HG03039 (cell line): ENCODE data around the gene BAG5.
"Not testable (repeated sequence)": the region's sequence is repeated elsewhere in the genome, so short reads cannot be mapped to it uniquely, and the experiment has no call there.

Experiments used
- ATAC-seq: cut with Tn5 transposase; IDR thresholded peaks from one replicate; pipeline ENCODE4 v1.9.1; 2021; ENCODE audit warnings: mild to moderate bottlenecking, moderate library complexity; ENCODE audit not compliant: unreplicated experiment

The BAG5 gene, protein sequence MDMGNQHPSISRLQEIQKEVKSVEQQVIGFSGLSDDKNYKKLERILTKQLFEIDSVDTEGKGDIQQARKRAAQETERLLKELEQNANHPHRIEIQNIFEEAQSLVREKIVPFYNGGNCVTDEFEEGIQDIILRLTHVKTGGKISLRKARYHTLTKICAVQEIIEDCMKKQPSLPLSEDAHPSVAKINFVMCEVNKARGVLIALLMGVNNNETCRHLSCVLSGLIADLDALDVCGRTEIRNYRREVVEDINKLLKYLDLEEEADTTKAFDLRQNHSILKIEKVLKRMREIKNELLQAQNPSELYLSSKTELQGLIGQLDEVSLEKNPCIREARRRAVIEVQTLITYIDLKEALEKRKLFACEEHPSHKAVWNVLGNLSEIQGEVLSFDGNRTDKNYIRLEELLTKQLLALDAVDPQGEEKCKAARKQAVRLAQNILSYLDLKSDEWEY

GRCh38 chr14:103562429-103563225 lies at the start of gene BAG5, which contains the start of gene COA8:
Gene BAG5, minus strand, starts transcription at chr14:103562657. Its CDS starts 1,493 bp downstream, at chr14:103561164.
Gene COA8, plus strand, starts transcription at chr14:103562960. Its CDS starts 42 bp downstream, at chr14:103563002.
- peak; percentile 65 for ATAC-seq

DNA sequence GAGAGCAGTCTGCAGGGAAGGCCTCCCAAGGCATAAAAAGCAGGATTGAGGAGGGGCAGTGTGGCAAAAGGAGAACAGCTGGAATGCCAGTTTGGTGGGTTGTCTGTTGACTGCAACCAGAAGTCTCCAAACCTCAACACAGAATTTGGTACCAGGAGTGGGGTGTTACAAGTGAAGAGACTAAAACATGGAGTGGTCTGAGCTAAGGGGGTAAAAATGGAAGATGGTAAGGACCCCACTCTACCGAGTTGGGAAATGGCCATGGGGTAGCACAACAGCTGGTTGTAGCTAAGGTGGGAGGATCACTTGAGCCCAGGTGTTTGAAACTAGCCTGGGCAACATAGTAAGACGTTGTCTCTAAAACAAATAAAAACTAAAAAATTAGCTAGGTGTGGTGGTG lies 48.8 kb upstream of the BAG5 start:
- no peak for ATAC-seq

DNA sequence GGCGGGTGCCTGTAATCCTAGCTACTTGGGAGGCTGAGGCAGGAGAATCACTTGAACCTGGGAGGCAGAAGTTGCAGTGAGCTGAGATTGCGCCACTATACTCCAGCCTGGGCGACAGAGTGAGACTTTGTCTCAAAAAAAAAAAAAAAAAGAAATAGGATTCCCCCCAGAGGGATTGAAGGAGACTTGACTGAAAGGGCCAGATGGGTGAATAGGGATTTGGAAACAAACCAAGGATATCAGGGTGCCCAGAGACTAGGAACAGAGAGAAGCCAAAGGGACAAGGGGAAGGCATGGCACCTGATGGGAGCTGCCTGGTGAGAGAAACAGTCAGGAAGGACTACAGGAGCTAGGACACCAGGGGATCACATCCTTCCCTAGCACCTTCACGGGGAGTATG lies 46.6 kb upstream of the BAG5 start:
- not testable (repeated sequence) for ATAC-seq

DNA sequence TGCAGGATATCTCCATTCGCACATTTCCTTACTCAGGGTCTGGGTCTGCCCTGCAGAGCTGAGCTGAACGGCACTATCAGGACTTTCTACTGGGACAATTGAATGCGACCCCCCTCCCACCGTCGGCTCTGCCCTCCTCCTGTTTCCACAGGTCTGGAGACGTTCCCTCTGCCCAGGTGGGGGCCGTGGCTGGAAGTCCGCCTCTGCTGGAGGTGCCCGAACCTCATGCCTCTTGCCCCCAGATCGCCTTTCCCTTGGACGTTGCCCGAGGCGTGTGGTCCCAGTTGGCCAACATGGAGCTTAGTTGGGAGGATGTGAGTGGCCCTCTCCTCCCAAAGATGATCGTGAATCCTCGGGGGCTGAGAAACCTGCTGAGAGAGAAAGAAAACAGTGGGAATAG lies 45.4 kb upstream of the BAG5 start:
- ATAC-seq: no peak

GRCh38 chr14:103606963-103607668 lies 44.7 kb upstream of the BAG5 start:
- ATAC-seq: no peak

DNA sequence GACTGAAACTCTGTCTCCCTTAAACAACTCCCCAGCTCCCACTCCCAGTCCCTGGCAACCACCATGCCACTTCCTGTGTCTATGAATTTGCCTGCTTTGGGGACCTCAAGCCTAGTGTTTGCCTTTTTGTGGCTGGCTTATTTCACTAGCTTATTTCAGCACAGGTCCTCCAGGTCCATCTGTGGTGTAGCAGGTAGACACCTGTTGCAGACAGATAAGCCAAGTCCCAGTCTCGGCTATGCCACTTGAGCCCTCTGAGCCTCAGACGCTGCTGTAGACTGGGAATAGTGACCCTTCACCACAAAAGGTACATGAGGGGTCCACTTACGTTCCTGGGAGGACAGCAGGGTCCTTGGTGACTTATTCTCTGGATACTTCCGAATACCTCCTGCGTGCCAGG lies 42.2 kb upstream of the BAG5 start:
- no peak for ATAC-seq

DNA sequence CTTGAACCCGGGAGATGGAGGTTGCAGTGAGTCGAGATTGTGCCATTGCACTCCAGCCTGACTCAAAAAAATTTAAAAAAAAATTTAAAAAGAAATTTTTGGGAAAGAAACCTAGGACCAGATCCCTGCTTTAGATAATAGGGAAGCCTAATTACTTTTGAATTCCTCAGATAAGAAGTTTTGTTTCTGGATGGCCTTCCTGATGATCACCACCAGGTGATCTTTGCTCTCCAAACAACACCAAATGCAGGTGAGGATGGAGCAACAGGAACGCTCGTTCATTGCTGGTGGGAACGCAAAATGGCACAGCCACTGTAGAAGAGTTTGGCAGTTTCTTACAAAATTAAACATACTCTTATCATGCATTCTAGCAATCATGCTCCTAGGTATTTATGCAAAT lies 38.0 kb upstream of the BAG5 start:
- no peak for ATAC-seq

DNA sequence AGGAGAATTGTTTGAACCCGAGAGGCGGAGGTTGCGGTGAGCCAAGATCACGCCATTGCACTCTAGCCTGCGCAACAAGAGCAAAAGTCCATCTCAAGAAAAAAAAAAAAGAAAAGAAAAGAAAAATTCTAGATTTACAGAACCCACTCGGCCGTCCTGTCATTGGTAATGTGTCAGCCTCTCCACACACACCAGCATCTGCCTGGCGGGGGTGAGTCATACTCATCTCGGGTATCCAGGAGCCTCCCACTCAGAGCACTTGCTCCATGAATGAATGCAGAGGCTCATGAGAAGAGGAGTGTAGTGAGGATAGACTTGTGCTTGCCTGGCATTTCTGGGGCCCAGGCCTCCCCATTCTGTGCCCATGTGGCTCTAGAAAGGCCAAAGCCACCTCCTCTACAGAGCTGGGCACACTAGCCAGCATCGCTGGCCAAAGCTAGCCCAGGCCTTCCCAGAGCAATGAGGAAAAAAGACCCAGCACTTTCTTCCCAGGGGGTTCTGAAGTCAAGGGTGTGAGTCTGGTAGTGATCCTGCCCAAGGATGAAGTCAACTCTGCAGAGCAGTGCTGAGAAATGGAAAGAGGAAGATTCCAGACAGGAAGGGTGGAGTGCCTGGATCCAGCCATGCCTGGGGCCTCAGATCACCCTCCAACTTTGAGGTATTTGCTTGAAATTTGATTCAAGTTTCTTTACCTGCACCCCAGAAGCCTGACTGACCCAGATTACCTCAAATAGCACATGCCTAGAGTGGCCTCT lies 35.3 kb upstream of the BAG5 start:
- no peak for ATAC-seq

GRCh38 chr14:103594265-103594664 lies 31.8 kb upstream of the BAG5 start:
- no peak for ATAC-seq

- peak; percentile 71 for ATAC-seq
Measured at GRCh38 chr14:103593577-103593976, 31.1 kb upstream of the BAG5 start.

DNA sequence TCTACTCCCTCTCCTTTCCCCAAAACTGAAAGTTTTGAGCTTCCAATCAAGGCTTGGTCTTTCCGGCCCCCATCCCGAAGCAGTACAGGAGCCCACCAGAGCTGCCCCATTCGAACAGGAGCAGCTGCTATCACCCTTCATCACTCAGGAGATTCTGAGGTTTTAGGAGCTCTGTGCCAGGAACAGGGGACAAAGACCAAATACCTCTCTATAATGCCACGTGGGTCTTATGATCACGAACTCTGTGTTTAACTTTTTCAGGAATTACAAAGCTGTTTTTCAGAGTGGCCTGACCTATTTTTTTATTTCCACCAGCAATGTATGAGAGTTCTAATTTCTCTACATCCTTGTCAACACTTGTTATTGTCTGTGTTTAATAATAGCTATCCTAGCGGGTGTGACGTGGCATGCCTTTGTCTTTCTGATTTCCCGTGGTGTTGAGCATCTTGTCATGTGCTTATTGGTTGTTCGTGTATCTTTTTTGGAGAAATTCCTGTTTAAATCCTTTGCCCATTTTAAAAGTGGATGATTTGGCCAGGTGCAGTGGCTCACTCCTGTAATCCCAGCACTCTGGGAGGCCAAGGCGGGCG lies 22.0 kb upstream of the BAG5 start:
- ATAC-seq: no peak

- ATAC-seq: no peak
Measured at GRCh38 chr14:103581954-103582703, 19.7 kb upstream of the BAG5 start.

- no peak for ATAC-seq
Measured at GRCh38 chr14:103581206-103581605, 18.7 kb upstream of the BAG5 start.

GRCh38 chr14:103578401-103579075 lies 16.1 kb upstream of the BAG5 start:
- ATAC-seq: no peak

GRCh38 chr14:103576371-103577024 lies 14.0 kb upstream of the BAG5 start:
- ATAC-seq: no peak

DNA sequence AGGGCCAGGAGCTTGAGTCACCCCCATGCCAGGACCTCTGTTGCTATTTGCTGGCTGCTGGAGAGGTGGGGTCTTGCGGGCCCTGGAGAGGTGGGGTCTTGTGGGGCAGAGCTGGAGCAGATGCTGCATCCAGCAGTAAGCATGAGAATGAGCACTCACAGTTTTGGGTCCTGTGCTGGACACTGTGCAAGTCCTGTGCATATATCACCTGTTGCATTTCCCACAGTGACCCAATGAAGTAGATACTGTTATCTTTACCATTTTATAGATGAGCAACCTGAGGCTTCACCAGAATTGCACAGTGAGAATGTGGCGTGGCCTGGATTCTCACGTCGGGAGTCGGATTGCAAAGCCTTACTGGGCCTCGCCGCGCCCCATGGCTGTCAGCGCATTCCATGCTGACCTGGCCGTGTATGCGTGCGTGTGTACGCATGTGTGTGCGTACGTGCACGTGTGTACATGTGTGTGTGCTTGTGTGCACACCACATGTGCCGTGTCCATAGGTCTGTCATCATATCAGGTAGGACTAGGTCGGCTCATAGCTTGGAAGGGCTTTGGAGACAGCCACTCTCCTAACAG lies 12.3 kb upstream of the BAG5 start:
- no peak for ATAC-seq

DNA sequence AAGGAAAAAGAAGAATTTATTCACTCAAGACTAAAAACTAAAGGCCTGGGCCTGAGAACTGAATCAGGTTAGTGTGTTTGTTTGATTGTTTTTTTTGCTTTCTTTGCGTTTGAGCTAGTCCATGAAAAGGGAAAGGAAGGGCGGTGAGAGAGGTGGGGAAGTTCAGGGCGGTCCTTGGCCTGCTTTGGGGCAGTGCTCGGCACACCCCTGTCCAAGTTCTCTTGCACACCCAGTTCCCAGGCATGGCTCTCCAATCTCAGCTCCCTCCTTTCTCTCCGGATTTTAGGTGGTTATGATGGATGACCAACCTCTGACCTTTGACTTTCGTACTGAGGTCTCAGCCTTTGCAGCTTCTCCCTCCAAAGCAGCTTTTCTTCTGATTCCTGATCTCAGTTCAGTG lies 11.6 kb upstream of the BAG5 start:
- ATAC-seq: no peak

DNA sequence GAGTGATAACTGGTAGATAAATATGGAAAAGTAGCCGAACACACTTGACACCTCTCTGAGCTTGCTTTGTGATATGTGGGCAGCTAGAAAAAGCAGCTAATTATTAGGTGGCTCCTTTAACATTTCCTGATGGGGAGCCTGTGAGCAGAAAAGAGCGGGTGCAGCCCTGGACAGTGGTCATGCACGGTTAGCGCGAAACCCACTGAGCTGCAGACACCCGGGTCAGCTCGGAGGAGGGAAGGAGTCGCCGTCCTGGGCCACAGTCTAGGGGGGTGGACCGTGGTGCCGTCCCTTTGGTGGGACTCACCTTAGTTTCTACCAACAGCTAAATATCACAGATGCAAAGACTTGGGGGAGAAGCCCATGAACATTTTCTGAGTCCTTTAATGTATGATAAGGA lies 7.0 kb upstream of the BAG5 start:
- no peak for ATAC-seq
